ENCODE data around the gene TOMM5.

TOMM5 gene

GRCh38 chr9:37571282-37571681, 21.1 kb downstream of the TOMM5 start:
- TF ChIP-seq CTCF (conservative IDR thresholded peaks at IDR 0.05) = no peak
- H3K27ac ChIP-seq = no peak overlapping the region

- H3K27ac ChIP-seq = no peak overlapping the region
- no peak for TF ChIP-seq CTCF (conservative IDR thresholded peaks at IDR 0.05)
These were observed 25.7 kb downstream of the TOMM5 start for GRCh38 chr9:37566716-37567115.

- no peak overlapping the region for H3K27ac ChIP-seq
These were observed 26.5 kb downstream of the TOMM5 start for GRCh38 chr9:37565661-37566618.

GRCh38 chr9:37564916-37565315, 27.5 kb downstream of the TOMM5 start:
- H3K27ac ChIP-seq = no peak overlapping the region
- TF ChIP-seq CTCF (conservative IDR thresholded peaks at IDR 0.05) = no peak

More at GRCh38 chr9:37565661-37566618, 26.5 kb downstream of the TOMM5 start:
- no peak for TF ChIP-seq CTCF (conservative IDR thresholded peaks at IDR 0.05)

GRCh38 chr9:37563806-37564513, 28.4 kb downstream of the TOMM5 start:
- H3K27ac ChIP-seq = no peak overlapping the region
- no peak for TF ChIP-seq CTCF (conservative IDR thresholded peaks at IDR 0.05)

GRCh38 chr9:37562826-37563225, 29.6 kb downstream of the TOMM5 start:
- H3K27ac ChIP-seq = no peak overlapping the region
- TF ChIP-seq CTCF (conservative IDR thresholded peaks at IDR 0.05) = no peak

- TF ChIP-seq CTCF (conservative IDR thresholded peaks at IDR 0.05) = no peak
- no peak overlapping the region for H3K27ac ChIP-seq
These were observed 30.7 kb downstream of the TOMM5 start for GRCh38 chr9:37561682-37562081.

Data from VCaP (cell line).